Endothelial cell of umbilical vein (primary cell): Measurements from ENCODE around the gene CHD6. TPM values are rescaled to one million over a fixed set of nuclear protein-coding genes. Genes with fewer than 3 reads are reported as not detected.

Source experiments
- BruUV-seq: library from RNA; stranded (reverse); fragments of 400-500 nt; replicated peaks from 2 replicates; lab custom pipeline; 2021; lab: Mats Ljungman, UMichigan
- CTCF ChIA-PET: fragments of 300-600, 350-600 bp; sonication (Branson Sonifier 250); formaldehyde crosslinking; loops from one replicate; lab custom pipeline; 2021; ENCODE audit warnings: antibody characterized with exemption, inconsistent platforms; lab: Charles Lee
- POLR2A ChIA-PET: fragments of 300-600, 350-600 bp; sonication (Branson Sonifier 250); formaldehyde crosslinking; loops from one replicate; lab custom pipeline; 2021; ENCODE audit warnings: antibody characterized with exemption, inconsistent platforms; lab: Charles Lee
- DNase-seq: peaks from one replicate; pipeline ENCODE4 v3.0.0-alpha.2; 2011; ENCODE audit warnings: low read depth, low spot score
- FAIRE-seq: peaks from 2 replicates; lab custom pipeline; 2011; peaks lifted over from hg19 to GRCh38; lab: Jason Lieb, UNC
- H2AFZ ChIP-seq: 2 replicates; pipeline ENCODE4 v1.6.0; 2012; ENCODE audit warnings: low read depth, low read length, control low read depth, inconsistent platforms
- H3K27ac ChIP-seq: 2 replicates; pipeline ENCODE4 v1.5.1; 2011; ENCODE audit warnings: low read depth, mild to moderate bottlenecking, control low read depth, low read length, moderate library complexity; ENCODE audit not compliant: insufficient read depth
- H3K27me3 ChIP-seq, 2 experiments: 2 replicates each; pipeline versions ENCODE4 v1.6.0 to v1.6.1; 2011; ENCODE audit warnings: low read length in 2 of 2, mixed read lengths in 1 of 2; ENCODE audit not compliant: control insufficient read depth in 2 of 2, insufficient read depth in 2 of 2
- H3K36me3 ChIP-seq, 2 experiments: 2 replicates in 1 of 2; 3 replicates in 1 of 2; pipeline ENCODE4 v1.5.1; 2011; ENCODE audit warnings: low read length in 2 of 2, mild to moderate bottlenecking in 1 of 2, moderate library complexity in 1 of 2; ENCODE audit not compliant: control insufficient read depth in 2 of 2, insufficient read depth in 2 of 2; ENCODE audit errors: extremely low read depth in 1 of 2
- H3K4me1 ChIP-seq: 3 replicates; pipeline ENCODE4 v1.5.1; 2011; ENCODE audit warnings: mild to moderate bottlenecking, low read length; ENCODE audit not compliant: control insufficient read depth, insufficient read depth; ENCODE audit errors: extremely low read depth
- H3K4me2 ChIP-seq: 2 replicates; pipeline ENCODE4 v1.6.1; 2011; ENCODE audit warnings: low read length, control low read depth, mixed read lengths; ENCODE audit not compliant: insufficient read depth
- H3K4me3 ChIP-seq, 3 experiments: fragments of 200-600 bp in 1 of 3; sonication (generic), shearing (Covaris generic) in 1 of 3; replicated peaks in 1 of 3; 2 replicates each; pipeline ENCODE4 v1.5.1; 2011 to 2016; ENCODE audit warnings: control low read depth in 3 of 3, low read length in 3 of 3, mild to moderate bottlenecking in 2 of 3, inconsistent platforms in 1 of 3, low read depth in 1 of 3, moderate library complexity in 1 of 3; ENCODE audit not compliant: insufficient read depth in 1 of 3
- H3K79me2 ChIP-seq: 2 replicates; pipeline ENCODE4 v1.6.0; 2012; ENCODE audit warnings: low read length, inconsistent platforms; ENCODE audit not compliant: control insufficient read depth, insufficient read depth
- H3K9ac ChIP-seq: replicated peaks from 2 replicates; pipeline ENCODE3; 2011; ENCODE audit warnings: low read length, control low read depth; ENCODE audit not compliant: insufficient read depth; ENCODE audit errors: extremely low read depth
- H3K9me1 ChIP-seq: replicated peaks from 3 replicates; pipeline ENCODE4 v1.6.0; 2011; ENCODE audit warnings: mild to moderate bottlenecking, low read length; ENCODE audit not compliant: control insufficient read depth, insufficient read depth; ENCODE audit errors: extremely low read depth
- H3K9me3 ChIP-seq: replicated peaks from 2 replicates; pipeline ENCODE4 v1.5.1; 2012; ENCODE audit warnings: low read length, inconsistent platforms; ENCODE audit not compliant: control insufficient read depth, insufficient read depth
- H4K20me1 ChIP-seq: replicated peaks from 2 replicates; pipeline ENCODE3; 2011; ENCODE audit warnings: mild to moderate bottlenecking, low read length; ENCODE audit not compliant: control insufficient read depth, insufficient read depth; ENCODE audit errors: extremely low read depth
- CTCF ChIP-seq, 2 donors: IDR thresholded peaks; 1 replicate in 1 of 2; 2 replicates in 1 of 2; pipeline ENCODE4 v1.5.1; 2011; ENCODE audit warnings: low read length in 2 of 2, mild to moderate bottlenecking in 2 of 2, moderate library complexity in 2 of 2, control low read depth in 1 of 2, inconsistent platforms in 1 of 2, low read depth in 1 of 2; ENCODE audit not compliant: insufficient read depth in 1 of 2; ENCODE audit errors: extremely low read depth in 1 of 2
- EZH2 ChIP-seq: IDR thresholded peaks from 2 replicates; pipeline ENCODE4 v1.6.1; 2012; ENCODE audit warnings: borderline replicate concordance, low read depth, mild to moderate bottlenecking, moderate library complexity, low read length, inconsistent platforms; ENCODE audit not compliant: severe bottlenecking
- FOS ChIP-seq: IDR thresholded peaks from 2 replicates; pipeline ENCODE4 v1.6.1; 2011; ENCODE audit warnings: mild to moderate bottlenecking, low read length, moderate library complexity, borderline replicate concordance; ENCODE audit not compliant: insufficient read depth
- GATA2 ChIP-seq: IDR thresholded peaks from 2 replicates; pipeline ENCODE4 v1.7.0; 2011; ENCODE audit warnings: low read depth, mild to moderate bottlenecking, moderate library complexity, mixed read lengths, low read length; ENCODE audit not compliant: insufficient read length, insufficient read depth
- JUN ChIP-seq: IDR thresholded peaks from 2 replicates; pipeline ENCODE4 v1.6.1; 2011; ENCODE audit warnings: borderline replicate concordance, low read depth; ENCODE audit not compliant: insufficient read length, insufficient read depth
- MAX ChIP-seq: IDR thresholded peaks from 2 replicates; pipeline ENCODE4 v1.6.1; 2011; ENCODE audit not compliant: insufficient read depth, insufficient read length
- MYC ChIP-seq: IDR thresholded peaks from one replicate; pipeline ENCODE4 v1.6.1; 2011; ENCODE audit warnings: mild to moderate bottlenecking, low read depth, low read length
- POLR2A ChIP-seq: IDR thresholded peaks from 2 replicates; pipeline ENCODE4 v1.6.1; 2012; ENCODE audit warnings: low read depth, mild to moderate bottlenecking, control low read depth, low read length
- POLR2AphosphoS5 ChIP-seq: IDR thresholded peaks from 2 replicates; pipeline ENCODE4 v1.6.1; 2012; ENCODE audit warnings: low read depth, mild to moderate bottlenecking, control low read depth, low read length, moderate library complexity; ENCODE audit not compliant: insufficient read depth
- dilution Hi-C: fragments of 300-500 bp; cut with MboI; formaldehyde crosslinking; loops from one replicate; pipeline ENCODE4 v1.15.0; 2019; ENCODE audit warnings: low sequenced_read_pairs; ENCODE audit not compliant: extremely low pct_ligation_motif_present
- intact Hi-C: fragments of 100-400 bp; cut with micrococcal nuclease; formaldehyde crosslinking; loops from one replicate; pipeline ENCODE4 v1.10.0; 2022
- polyA plus RNA-seq, 4 experiments: library from polyadenylated mRNA; depleted of rRNA in 3 of 4; stranded (reverse) in 3 of 4; unstranded in 1 of 4; fragments of >200 nt; gene quantifications; 2 replicates each; pipeline versions ENCODE4 v1.2.1 to v1.2.3, GENCODE V29; 2011 to 2012; ENCODE audit warnings: missing spikeins in 1 of 4
- total RNA-seq: library from RNA; stranded (reverse); gene quantifications from 2 replicates; pipeline ENCODE4 v1.2.3, GENCODE V29; 2021

CHD6 gene
- total and polyA plus RNA-seq, 2 donors (not counting 3 experiments of a cell fraction or from before 2014, with no cell fraction given), result 7.2 to 33.7 TPM

- TF ChIP-seq MAX (no peak), FOS (no peak), MYC (no peak), JUN (no peak), POLR2AphosphoS5 (no peak), GATA2 (no peak)
- dilution Hi-C loops, result no loop called here
- Histone ChIP-seq H3K27ac (no peak overlapping the region), H3K4me1 (no peaks in the 10 kb centered on the region), H3K9me3 (no peaks in the 10 kb centered on the region), H3K4me2 (no peak overlapping the region), H2AFZ (no peak overlapping the region), H3K36me3 (no peaks in the 10 kb centered on the region), H4K20me1 (no peaks in the 10 kb centered on the region), H3K27me3 (no peaks in the 10 kb centered on the region), H3K9ac (no peak overlapping the region), H3K9me1 (no peaks in the 10 kb centered on the region), H3K4me3 (no peak overlapping the region), H3K79me2 (no peaks in the 10 kb centered on the region)
- intact Hi-C loops, result loop anchor here (10.0 kb wide), 1 partner anchor 56 kb away; no protein-coding TSS in a partner anchor
- no peak for DNase-seq
- no peak for FAIRE-seq
- CTCF ChIA-PET, result interaction anchor here (1.5 kb wide), 1 partner anchor 12 kb away, joined by 3 read pairs; no protein-coding TSS in a partner anchor
- BruUV-seq, result no TSS peak
- POLR2A ChIA-PET, result no interaction called here
Observed at GRCh38 chr20:41499064-41499463, 119.1 kb downstream of the CHD6 start.

- no peaks in the 10 kb centered on the region for H3K36me3 ChIP-seq
- no peaks in the 10 kb centered on the region for H4K20me1 ChIP-seq
- CTCF ChIA-PET, result no interaction called here
- BruUV-seq, result no TSS peak
- intact Hi-C loops, result loop anchor here (10.0 kb wide), 1 partner anchor 57 kb away; no protein-coding TSS in a partner anchor
- POLR2A ChIA-PET, result no interaction called here
- H3K4me1 ChIP-seq, result no peaks in the 10 kb centered on the region
- TF ChIP-seq EZH2, result no peak
- TF ChIP-seq FOS, result no peak
- no peak for TF ChIP-seq GATA2
- TF ChIP-seq MYC, result no peak
- no peak for TF ChIP-seq MAX
- no peak for TF ChIP-seq CTCF (IDR thresholded peaks at IDR 0.05; ENCODE audit: extremely low read depth in 1 of 2, insufficient read depth in 1 of 2, low read depth in 1 of 2, low read length in 2 of 2)
- no peak for TF ChIP-seq POLR2A
- no peak for TF ChIP-seq POLR2AphosphoS5
- TF ChIP-seq JUN, result no peak
- no peak overlapping the region for H3K4me3 ChIP-seq
- dilution Hi-C loops, result no loop called here
- H3K4me2 ChIP-seq, result no peak overlapping the region
- no peaks in the 10 kb centered on the region for H3K27me3 ChIP-seq
- no peak overlapping the region for H2AFZ ChIP-seq
- no peaks in the 10 kb centered on the region for H3K9me1 ChIP-seq
- H3K9me3 ChIP-seq, result no peaks in the 10 kb centered on the region
- H3K9ac ChIP-seq, result no peak overlapping the region
- DNase-seq, result no peak
- FAIRE-seq, result no peak
- H3K27ac ChIP-seq, result no peak overlapping the region
- H3K79me2 ChIP-seq, result no peaks in the 10 kb centered on the region
Observed at GRCh38 chr20:41497186-41497895, 120.8 kb downstream of the CHD6 start.
